ENCODE results near the gene RHOA.
A peak's percentile ranks its signal among the peaks of the same experiment; 100 is the strongest.

The RHOA gene

DNA sequence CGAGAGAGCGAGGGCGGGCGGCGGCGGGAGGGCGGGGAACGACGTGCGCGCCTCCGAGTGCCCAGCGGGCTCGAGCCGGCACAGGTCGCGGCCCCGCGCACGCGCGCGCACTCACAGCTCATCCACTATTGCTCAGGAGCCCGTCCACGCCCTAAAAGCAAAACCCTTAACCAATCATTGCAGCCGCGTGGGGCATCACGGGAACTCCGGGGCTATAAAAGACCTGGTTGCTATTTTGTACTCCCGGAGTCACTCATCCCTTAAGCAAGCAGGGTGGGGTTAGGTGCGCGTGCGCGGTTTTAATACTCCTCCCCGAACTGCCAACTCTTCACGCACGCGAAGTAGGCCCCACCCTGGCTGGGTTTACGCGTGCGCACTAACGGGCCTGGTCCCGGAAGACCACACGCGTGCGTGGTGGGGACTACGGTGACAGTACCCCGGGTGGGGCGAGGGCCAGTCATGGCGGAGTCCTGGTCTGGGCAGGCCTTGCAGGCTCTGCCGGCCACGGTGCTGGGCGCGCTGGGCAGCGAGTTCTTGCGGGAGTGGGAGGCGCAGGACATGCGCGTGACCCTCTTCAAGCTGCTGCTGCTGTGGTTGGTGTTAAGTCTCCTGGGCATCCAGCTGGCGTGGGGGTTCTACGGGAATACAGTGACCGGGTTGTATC, at the start of gene RHOA, which contains the start of gene TCTA:
Gene RHOA, minus strand, starts transcription at position 9 of the 664 bp plus-strand sequence. CDS start 36,387 bp downstream, outside the sequence.
Gene TCTA, plus strand, starts transcription at position 456 of the 664 bp plus-strand sequence. Its CDS starts 4 bp downstream, at position 460.
- FAIRE-seq = peak; percentile 98

DNA sequence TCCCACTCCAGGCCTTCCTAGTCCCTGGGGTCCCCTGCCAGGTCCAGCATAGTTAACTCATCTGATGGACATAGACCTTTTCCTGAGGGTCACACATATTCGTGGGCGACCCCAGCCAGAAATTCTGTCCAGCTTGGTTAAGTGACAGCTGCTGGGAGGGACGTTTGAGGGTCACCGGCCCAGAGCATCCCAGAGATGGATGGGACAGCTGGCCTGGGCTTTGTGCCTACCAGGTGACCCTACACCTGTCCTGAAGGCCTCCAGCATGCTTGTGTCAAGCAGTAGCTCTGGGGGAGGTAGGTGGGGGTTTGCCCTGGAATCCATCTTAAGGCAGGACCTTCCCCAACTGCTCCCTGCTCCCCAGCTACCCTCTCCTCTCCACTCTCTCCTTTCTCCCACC, 49.2 kb upstream of the RHOA start:
- no peak for FAIRE-seq
- DNase-seq (ENCODE audit: insufficient read length, low spot score) = no peak

More for the DNA sequence above, at the start of gene RHOA, which contains the start of gene TCTA:
- peak; percentile 93 for DNase-seq (ENCODE audit: insufficient read length, low spot score)

DNA sequence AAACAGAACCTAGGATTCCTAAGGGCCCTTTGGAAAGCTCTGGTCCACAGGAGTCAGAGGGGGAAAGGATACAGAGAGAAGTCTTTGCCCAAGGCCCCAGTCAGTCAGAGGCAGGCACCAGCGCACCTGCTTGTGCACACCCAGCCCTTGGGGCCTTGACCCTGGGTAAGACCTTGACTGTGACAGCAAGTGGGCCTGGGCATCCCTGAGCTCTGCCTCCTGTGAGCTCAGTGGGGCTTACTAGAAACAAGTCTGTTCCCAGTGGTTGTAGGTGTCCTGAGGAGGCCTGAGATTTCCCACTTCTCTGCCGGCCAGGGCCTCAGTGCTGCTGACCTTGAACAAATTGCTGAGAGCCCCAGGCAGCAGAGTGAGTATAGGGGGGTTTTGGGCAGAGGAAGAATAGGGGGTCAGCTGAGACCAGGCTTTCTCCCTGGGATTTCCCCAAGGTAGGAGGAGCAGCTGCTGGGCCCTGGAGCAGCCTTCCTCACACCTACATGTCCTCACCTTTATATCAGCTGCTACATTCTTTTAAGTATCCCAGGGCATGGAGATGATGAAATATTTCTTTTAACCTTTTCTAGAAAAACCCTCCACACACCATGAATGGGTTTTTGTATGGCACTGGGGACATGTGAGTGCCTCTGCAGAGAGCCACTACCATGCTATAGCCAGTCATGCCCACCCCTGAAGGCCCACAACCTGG, 48.6 kb upstream of the RHOA start:
- FAIRE-seq = no peak
- DNase-seq (ENCODE audit: insufficient read length, low spot score) = no peak

DNA sequence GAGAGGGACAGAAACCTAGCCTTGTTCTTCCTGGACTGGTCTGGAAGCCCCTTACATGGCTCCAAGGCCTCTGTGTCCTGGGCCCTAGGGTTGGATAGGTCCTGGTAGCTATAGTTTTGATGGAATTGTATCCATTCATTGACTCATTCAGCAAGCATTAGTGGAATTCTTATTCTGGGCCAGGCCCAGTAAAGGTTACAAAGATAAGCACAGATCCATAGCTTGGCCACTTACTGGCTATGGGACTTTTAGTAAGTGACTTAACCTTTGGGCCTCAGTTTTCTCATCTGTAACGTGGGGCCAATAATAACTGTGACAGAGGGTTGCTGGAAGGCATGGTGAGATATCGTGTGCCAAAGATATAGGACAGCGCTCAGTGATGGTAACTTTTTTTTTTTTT, 44.7 kb upstream of the RHOA start:
- FAIRE-seq (no peak), DNase-seq (ENCODE audit: insufficient read length, low spot score) (no peak)

DNA sequence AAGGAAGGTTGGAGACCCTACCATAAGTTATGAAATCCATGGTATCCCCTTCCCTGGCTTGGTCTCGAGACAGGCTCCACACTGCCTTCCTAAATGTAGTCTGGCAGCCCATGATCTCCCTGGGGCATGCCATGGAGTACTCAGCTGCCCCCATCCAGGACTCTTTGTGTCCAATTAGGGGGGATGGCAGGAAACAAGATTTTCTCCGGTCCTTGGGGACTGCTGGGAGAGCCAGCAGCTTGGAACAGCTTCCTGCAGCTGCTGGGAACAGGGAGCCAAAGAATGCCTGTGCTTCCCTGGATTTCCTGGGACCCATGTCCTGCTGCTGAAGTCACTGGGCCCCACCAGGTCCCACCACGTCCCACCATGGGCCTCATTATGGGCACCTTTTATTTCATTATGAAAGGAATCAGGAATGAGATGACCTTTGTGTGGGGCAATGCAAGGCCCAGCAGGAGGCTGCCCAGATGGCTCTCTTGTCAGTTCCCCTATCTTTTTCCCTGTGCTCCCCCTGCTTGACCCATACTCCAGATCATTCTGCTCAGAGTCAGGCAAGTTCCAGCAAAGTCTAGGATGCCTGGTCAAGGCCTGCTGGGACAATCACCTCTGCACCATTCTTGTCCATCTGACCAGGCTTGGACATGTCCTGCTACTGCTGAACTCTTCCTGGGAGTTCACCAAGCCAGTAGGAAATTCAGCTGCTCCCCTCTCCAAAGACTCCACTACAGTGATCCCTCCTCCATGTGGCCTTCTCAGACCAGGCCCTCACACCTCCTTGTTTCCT, 43.3 kb upstream of the RHOA start:
- no peak for FAIRE-seq
- no peak for DNase-seq (ENCODE audit: insufficient read length, low spot score)

DNA sequence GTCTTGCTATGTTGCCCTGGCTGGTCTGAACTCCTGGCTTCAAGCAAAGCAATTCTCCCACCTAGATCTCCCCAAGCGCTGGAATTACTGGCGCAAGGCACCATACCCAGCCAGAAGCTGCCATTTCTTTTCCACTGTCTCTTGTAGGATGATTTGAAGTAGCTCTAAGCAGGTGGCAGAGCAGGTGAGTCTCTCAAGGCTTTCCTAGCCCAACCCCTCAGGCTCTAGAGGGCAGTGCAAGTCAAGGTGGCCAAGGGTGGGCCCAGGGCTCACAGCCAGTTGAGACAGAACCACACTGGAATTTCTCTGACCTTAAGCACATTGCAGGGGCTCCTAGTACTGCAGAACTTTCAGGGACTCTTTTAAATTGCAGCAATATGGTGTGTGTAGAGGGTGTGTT, 42.7 kb upstream of the RHOA start:
- DNase-seq (ENCODE audit: insufficient read length, low spot score) = no peak
- no peak for FAIRE-seq

DNA sequence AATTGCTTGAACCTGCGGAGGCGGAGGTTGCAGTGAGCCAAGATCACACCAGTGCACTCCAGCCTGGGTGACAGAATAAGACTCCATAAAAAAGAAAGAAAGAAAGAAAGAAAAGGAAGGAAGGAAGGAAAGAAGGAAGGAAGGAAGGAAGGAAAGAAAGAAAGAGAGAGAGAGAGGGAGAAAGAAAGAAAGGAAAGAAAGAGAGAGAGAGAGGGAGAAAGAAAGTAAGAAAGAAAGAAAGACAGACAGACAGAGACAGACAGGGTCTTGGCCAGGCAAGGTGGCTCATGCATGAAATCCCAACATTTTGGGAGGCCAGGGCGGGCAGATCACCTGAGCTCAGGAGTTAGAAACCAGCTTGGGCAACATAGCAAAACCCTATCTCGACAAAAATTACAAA, 41.8 kb upstream of the RHOA start:
- FAIRE-seq (no peak), DNase-seq (ENCODE audit: insufficient read length, low spot score) (no peak)

DNA sequence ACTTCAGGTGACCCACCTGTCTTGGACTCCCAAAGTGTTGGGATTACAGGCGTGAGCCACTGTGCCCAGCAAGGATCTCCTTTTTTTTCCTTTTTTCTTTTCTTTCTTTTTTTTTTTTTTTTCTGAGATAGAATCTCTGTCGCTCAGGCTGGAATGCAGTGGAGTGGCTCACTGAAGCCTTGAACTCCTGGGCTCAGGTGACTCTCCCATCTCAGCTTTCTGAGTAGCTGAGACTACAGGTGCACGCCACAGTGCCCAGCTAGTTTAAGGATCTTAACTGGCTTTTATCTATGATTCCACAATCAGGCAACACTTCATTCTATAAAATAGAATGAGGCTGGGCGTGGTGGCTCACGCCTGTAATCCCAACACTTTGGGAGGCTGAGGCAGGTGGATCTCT, 33.6 kb upstream of the RHOA start:
- no peak for FAIRE-seq
- DNase-seq (ENCODE audit: insufficient read length, low spot score) = no peak

DNA sequence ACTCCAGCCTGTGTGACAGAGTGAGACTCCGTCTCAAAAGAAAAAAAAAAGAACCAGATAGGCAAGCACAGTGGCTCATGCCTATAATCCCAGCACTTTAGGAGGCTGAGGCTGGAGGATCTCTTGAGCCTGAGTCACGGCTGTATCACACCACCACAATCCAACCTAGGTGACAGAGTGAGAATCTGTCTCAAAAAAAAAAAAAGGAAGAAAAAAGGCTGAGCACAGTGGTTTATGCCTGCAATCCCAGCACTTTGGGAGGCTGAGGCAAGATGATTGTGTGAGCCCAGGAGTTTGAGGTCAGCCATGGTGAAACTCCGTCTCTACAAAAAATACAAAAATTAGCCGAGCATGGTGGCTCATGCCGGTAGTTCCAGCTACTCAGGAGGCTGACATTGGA, 23.0 kb upstream of the RHOA start:
- no peak for FAIRE-seq
- DNase-seq (ENCODE audit: insufficient read length, low spot score) = no peak

DNA sequence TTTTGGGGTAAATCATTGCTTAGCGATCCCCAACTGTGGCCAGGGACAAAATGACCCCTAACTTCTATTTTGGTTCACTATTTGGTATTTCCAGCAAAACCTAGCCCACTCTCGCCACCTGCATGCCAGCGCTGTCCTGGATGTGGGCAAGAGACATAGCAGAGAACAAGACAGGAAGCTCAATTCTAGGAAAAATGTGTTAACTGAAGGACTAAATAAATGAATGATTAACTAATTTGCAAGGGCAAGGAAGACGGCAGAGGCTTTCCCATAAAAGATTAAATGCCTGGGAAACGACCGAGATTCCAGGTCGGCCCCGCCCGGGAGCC, 16.9 kb upstream of the RHOA start:
- DNase-seq (ENCODE audit: insufficient read length, low spot score) (no peak), FAIRE-seq (no peak)

DNA sequence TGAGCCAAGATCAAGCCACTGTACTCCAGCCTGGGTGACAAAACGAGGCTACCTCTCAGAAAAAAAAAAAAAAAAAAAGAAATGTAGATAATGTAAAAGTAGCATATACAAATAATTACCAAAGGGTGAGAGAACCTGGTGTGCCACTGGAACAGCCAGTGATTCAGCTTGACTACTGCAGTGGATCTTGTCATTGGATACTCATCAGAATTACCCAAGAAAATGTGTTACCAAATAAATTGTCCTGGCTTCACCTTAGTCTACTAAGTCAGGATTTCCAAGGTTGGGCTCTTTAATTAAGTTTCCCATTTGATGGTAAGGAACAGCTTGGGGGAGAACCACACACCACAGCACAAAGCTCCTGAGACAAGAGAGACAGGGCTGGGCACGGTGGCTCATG, 15.8 kb upstream of the RHOA start:
- no peak for DNase-seq (ENCODE audit: insufficient read length, low spot score)
- no peak for FAIRE-seq

DNA sequence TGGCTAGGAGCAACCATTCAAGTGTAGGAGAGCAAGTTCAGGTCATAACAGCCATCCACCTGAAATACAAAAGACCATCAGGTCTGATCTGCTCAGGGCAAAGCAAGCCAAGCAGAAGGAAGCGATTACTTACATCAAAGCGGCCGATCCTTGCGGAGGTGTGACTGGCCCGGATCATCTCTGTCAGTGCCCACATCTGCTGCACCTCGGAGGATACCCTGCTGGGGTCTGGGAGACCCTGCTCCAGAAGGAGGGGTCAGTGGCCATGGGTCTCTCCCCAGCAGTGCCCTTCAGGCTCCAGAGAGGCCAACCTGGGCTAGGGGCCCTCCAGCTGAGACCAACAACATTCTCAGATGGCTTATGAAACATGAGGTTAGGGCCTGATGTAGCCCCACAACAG, 13.0 kb upstream of the RHOA start:
- DNase-seq (ENCODE audit: insufficient read length, low spot score) = no peak
- FAIRE-seq = no peak

DNA sequence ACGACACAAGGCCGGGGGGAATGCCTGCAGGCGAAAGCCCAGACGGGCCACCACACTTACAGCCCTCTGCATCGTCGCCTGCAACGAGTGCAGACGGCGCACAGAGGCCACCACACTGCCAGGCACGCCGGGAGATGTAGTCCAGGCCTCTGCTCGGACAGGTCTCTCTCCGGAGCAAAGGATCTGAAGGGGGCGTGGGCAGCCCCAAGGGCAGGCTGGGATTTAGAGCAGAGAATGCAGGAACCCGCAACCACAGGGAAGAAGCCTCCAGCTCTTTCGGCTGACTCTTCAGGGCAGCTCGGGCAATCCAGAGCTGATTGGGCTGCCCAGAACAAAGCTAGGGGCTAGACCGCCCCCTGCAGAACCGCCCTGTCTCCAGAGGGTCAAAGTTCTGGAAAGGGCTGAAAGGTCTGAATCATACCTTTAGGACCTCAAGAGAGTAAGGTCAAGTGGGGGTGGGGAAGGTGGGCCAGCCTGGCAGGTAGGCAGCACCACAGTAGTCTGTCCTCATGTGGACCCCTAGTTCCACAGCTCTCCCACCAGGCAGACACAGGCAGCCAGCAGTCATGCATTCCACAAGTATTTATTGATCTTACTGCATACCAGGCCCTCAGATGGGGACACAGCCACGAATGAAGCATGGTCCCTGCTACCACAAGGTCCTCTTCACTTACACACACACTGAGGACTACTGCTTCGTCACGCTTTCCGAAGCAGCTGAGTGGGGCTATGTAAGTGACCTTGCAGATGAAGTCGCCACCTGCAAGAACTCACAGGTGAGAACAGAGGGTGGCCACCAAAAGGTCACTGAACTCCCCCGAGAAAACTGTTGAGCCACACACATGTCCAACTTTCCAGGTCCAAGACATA, 10.8 kb upstream of the RHOA start, which contains the start of gene AMT:
Gene AMT, minus strand, starts transcription at position 95 of the 870 bp plus-strand sequence. Its CDS starts 23 bp downstream, at position 72.
- no peak for FAIRE-seq

DNA sequence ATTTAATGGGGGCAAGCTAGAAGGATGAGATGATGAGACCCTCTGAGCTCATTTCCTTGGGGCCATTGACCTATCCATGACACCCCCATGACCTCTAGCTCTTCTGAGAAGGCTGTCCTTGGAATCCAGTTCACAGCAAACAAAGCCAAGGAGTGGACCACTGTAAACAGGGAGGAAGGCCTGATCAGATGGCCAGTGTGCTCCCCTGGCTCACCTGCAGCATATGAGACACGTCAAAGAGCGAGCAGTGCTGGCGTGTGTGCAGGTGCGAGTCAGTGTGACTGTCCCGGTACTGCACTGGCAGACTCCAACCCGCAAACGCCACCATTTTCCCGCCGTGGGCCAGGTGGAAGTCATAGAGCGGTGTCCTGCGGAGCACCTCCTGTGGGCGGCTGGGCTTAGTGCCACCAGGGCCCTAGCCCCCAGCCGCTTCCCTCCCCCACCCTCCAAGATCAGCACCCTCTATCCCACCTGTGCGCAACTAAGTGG, 10.2 kb upstream of the RHOA start:
- FAIRE-seq = no peak
- no peak for DNase-seq (ENCODE audit: insufficient read length, low spot score)

More for the DNA sequence above, 10.8 kb upstream of the RHOA start, which contains the start of gene AMT:
- no peak for DNase-seq (ENCODE audit: insufficient read length, low spot score)

DNA sequence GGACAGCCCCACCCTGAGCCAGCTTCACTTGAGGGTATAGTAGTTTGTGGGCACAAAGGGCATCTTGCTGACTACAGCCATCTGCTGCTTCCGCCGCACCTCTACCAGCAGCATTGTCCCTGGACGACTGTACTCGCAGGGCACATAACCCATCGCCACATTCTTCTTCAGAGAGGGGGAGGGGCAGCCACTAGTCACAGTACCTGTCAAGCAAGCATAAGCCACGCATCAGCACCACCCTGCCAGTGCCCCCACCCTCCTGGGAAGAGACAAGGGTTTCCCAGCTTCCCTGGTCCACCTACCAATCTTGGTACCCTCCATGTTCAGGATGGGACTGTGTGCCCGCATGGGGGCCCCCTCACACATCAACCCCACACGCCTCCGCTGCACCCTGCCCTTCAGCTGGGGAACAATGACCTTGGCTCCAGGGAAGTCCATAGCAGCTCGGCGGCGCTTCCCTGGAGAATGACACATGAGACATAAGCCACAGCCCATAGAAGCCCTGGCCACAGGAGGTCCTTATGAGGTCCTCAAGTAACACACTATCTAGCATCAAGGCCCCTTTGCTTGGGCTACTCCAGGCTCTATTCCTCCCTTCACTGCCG, 5.8 kb upstream of the RHOA start:
- DNase-seq (ENCODE audit: insufficient read length, low spot score) = no peak
- FAIRE-seq = no peak

DNA sequence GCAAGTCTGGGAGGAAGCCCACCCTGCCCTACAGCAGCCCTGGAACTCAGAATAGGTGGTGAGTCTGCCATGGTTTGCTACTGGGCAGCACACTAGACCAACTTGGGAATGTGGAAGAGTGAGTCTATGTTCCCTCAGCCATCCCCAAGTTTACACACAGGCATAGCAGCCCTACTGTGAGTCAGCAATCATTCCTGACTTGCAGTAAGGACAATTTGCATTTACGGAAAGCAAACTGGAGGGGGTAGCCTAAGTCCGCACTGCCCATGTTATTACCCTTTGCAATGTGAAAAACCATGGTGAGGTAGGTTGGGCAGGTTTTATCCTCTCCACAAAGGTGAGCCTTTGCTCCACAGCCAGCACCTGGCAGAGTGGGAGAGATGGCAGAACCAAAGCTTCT, 5.1 kb upstream of the RHOA start:
- FAIRE-seq (no peak), DNase-seq (ENCODE audit: insufficient read length, low spot score) (no peak)

DNA sequence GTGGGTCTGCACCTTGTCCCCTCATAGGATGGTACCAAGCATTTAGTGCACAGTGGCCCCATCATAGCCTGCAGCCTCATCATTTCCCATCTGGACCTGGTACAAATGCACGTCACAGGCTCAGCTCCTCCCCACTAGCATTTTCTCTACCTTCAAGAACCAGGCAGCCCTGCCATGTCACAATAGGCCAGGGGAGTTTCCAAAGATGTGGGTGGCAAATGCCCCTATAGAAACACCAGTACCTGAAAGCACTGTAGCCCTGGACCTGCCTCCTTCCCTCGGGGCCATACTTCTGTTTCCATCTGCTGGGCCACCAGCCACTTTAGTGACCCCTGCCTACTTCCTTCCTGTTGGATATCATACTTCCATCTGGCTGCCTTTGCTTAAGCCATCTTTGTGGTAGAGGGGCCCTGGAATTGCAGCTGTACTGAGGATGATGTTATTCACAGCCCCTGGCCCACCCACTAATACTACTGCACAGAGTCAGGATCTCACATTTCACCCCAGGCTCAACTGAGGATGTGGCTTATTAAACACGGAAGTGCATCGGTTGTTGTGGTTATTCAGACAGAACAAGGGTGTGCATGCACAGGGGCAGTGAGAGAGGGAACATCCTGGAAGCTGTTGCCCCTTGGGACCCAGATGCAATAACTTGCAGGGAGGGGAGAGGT, 4.3 kb upstream of the RHOA start:
- DNase-seq (ENCODE audit: insufficient read length, low spot score) (peak; percentile 53), FAIRE-seq (peak; percentile 96)

DNA sequence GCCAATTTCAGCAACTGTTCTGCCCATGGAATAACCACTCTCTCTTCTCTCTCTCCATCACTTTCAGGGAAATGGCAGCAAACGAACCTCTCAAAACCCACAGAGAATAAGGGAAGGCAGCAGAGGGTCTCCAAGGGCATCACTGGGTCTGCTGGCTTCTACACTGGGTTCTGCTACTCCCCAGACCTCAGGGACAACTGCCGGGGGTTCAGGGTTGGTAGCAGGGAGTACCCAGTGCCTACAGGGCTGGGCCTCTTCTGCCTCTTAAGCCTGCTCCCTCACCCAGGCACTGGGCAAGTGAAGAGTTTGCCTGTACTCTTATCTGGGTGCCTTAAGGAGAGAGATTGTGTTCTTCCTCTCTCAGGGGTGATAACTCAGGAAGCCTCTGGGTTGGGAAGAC, 3.0 kb upstream of the RHOA start:
- DNase-seq (ENCODE audit: insufficient read length, low spot score) (no peak), FAIRE-seq (no peak)

DNA sequence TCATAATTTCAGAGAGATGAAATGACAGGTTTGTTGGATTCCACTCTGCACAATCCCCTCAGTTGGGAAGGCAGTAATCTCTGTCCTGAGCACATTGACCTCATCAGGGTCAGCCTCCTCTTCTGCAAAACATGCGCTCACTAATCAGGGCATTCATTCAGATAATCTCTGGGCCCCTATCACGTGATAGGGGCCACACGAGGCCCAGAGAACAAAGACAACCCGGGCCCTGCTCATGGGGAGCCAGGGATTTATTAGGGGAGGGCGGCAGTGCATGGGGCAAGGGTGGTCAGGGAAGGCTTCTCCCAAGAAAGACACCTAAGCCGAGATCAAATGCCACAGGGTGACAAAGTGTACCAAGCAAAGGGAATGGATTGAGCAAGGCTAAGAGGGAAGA, 1.6 kb upstream of the RHOA start:
- FAIRE-seq = no peak

More for the DNA sequence above, 1.6 kb upstream of the RHOA start:
- no peak for DNase-seq (ENCODE audit: insufficient read length, low spot score)

Measured in GM19239 (cell line).